ENCODE results near the gene CENPB.

DNA sequence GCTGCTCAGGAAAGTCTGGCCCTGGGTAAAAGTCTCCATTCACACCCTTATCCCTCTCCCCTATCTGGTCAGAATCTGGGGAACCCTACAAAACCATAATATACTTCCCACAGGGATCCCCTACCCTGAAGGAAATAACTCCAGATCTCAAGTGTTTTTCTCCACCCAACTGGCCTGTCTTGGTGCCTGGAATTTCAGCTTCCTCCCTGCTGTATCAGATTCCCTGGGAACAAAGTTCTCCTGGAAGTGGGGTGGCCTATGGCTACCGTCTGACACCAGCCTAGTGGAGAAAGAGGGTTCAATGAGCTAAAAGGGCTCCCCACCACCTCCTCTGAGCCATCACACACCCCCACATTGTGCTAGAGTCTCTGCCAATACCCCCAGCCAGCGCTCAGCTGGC is 39.1 kb downstream of the CENPB start:
- TF ChIP-seq, protein P1, sequence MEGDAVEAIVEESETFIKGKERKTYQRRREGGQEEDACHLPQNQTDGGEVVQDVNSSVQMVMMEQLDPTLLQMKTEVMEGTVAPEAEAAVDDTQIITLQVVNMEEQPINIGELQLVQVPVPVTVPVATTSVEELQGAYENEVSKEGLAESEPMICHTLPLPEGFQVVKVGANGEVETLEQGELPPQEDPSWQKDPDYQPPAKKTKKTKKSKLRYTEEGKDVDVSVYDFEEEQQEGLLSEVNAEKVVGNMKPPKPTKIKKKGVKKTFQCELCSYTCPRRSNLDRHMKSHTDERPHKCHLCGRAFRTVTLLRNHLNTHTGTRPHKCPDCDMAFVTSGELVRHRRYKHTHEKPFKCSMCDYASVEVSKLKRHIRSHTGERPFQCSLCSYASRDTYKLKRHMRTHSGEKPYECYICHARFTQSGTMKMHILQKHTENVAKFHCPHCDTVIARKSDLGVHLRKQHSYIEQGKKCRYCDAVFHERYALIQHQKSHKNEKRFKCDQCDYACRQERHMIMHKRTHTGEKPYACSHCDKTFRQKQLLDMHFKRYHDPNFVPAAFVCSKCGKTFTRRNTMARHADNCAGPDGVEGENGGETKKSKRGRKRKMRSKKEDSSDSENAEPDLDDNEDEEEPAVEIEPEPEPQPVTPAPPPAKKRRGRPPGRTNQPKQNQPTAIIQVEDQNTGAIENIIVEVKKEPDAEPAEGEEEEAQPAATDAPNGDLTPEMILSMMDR (IDR thresholded peaks at IDR 0.05) = no peak
- TF ChIP-seq POLR2A (IDR thresholded peaks at IDR 0.05) (no peak), POLR2AphosphoS5 (IDR thresholded peaks at IDR 0.05) (no peak), EP300 (IDR thresholded peaks at IDR 0.05) (no peak)
